ENCODE measurements around the gene TMEM269.

DNA sequence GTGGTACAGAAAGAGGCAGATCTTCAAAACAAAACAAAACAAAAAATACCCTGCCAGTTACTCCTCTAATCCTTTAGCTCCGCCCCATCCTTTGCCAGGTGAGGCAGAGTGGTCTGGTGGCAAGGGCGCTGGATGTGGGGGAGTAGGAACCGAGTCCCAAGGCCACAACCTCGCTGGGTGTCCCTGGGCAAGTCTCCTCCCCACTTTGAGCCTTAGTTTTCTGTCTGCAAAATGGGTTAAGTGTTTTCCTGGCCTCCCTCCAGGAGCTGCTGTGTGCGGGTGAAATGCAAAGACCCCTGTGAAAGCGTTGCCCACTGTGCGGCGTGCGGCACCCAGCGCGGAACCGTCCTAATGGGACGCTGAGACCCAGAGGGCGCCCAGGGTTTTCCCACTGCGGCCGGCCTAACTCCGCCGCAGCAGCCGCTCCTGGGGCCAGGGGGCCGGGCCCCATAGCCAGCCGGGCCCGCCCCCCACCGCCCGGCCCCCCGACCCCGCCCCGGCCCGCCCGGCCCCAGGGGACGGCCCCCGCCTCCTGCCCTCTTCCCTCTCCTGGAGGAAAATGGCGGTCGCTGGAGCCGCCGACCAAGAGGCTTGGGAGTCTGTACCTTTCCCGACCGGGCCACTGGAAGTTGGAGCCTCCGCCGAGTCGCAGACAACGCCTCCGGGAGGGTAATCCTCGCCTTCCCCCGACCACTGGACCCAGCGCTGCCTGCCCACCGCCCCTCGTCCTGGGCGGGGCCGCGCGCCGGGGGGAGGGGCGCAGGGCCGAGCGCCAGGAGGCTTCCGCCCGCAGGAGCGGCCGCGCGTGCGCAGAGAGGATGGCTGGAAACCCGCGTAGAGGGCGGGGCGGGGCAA is 32.0 kb downstream of the TMEM269 start, which contains the start of the genes ERMAP and SVBP:
- TF ChIP-seq EP300 (IDR thresholded peaks at IDR 0.05) (no peak), CTCF (IDR thresholded peaks at IDR 0.05) (no peak), POLR2AphosphoS5 (IDR thresholded peaks at IDR 0.05) (peak in 2 of 3 donors; percentile 47 to 81)
